AG04449 (cell line): ENCODE results near the gene LINC00237.

Experiments
- CTCF ChIA-PET: fragments of 350-600 bp; formaldehyde crosslinking; extraction: SDS; loops from one replicate; lab custom pipeline; 2021; ENCODE audit warnings: antibody characterized with exemption; lab: Yijun Ruan, JAX
- POLR2A ChIA-PET: fragments of 400-600, 350-600 bp; formaldehyde crosslinking; extraction: SDS; loops from one replicate; lab custom pipeline; 2020; ENCODE audit warnings: antibody characterized with exemption, inconsistent platforms; lab: Yijun Ruan, JAX
- DNase-seq: peaks from one replicate; pipeline ENCODE4 v3.0.0-alpha.2; 2010; ENCODE audit warnings: low read depth, low spot score
- H3K4me3 ChIP-seq: 2 replicates; pipeline ENCODE4 v1.5.1; 2011; ENCODE audit warnings: low read depth, mild to moderate bottlenecking, control low read depth, low read length
- CTCF ChIP-seq: IDR thresholded peaks from one replicate; pipeline ENCODE4 v1.5.1; 2011; ENCODE audit warnings: mild to moderate bottlenecking, moderate library complexity, low read length, control low read depth, inconsistent platforms; ENCODE audit not compliant: insufficient read depth; ENCODE audit errors: missing control alignments

LINC00237 gene

DNA sequence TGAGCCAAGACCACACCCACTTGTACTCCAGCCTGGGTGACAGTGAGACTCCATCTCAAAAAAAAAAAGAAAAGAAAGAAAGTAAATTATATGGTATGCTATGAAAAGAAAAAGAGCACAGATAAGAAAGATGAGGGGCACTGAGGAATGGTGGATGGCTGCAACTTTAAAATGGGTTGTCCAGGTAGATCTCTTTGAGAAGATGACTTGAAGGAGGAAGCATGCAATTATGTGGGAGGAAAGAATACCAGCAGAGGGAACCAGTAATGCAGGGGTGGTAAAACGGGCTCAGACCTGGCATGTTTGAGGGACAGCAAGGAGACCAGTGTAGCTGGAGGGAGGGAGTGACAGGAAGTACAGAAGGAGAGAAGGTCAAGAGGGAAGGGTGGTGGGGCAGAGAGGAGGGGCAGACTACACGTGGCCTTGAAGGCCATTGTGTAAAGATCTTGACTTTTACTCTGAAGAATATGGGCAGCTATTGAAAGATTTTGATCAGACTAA is 22.3 kb downstream of the LINC00237 start:
- no peak for TF ChIP-seq CTCF
- CTCF ChIA-PET: no interaction called here
- no peak overlapping the region for H3K4me3 ChIP-seq
- POLR2A ChIA-PET: no interaction called here
- DNase-seq: no peak

DNA sequence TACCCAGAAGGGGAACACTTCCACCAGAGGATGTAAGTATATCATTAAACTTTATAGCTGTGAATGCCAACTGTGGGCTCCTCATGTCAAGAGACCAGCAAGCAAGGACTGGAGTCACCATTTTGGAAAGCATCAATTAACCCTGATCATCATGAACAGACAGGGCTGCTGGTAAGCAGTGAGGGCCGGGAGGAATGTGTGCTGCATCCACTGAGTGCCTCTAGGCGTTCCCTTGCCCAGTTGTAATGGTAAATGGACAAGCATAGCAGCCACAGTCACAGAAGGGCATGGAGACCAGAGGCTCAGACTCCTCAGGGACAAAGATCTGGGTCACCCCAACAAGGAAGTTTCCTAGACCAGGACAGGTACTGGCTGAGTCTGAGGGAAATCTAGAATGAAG is 23.6 kb downstream of the LINC00237 start:
- CTCF ChIA-PET: no interaction called here
- POLR2A ChIA-PET: no interaction called here
- H3K4me3 ChIP-seq: no peak overlapping the region
- no peak for TF ChIP-seq CTCF
- no peak for DNase-seq

DNA sequence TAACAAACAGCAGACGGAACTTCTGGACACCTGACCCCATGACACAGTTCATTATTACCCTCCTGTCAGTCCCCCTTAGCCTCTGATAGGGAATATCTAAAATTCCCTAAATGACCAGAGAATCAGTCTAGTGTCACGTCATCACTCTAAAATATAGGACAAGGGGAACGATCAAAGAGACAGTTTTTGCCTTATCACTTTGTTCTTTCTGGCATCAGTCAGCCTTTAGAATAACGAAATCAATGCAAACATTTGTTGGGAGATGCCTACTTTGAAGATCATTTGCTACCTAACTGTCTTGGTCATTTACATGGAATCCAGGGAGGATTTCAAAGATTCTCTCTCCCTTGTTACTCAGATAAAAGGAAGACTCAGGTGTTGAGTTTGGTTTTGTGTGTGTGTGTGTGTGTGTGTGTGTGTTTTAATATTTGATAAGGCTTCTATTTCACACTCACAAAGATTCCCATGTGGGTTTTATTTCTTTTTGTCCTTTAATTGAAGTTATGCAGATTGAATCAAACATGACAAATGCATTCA is 28.3 kb downstream of the LINC00237 start:
- ChIA-PET CTCF (no interaction called here), POLR2A (no interaction called here)
- DNase-seq: no peak
- H3K4me3 ChIP-seq: no peak overlapping the region
- no peak for TF ChIP-seq CTCF

- ChIA-PET CTCF (no interaction called here), POLR2A (no interaction called here)
- no peak for TF ChIP-seq CTCF
- H3K4me3 ChIP-seq: no peak overlapping the region
- no peak for DNase-seq
Measured at GRCh38 chr20:21076073-21076472, 30.1 kb downstream of the LINC00237 start.

- H3K4me3 ChIP-seq: no peak overlapping the region
- no peak for DNase-seq
- ChIA-PET CTCF (no interaction called here), POLR2A (no interaction called here)
- TF ChIP-seq CTCF: no peak
Measured at GRCh38 chr20:21075471-21075870, 30.7 kb downstream of the LINC00237 start.

DNA sequence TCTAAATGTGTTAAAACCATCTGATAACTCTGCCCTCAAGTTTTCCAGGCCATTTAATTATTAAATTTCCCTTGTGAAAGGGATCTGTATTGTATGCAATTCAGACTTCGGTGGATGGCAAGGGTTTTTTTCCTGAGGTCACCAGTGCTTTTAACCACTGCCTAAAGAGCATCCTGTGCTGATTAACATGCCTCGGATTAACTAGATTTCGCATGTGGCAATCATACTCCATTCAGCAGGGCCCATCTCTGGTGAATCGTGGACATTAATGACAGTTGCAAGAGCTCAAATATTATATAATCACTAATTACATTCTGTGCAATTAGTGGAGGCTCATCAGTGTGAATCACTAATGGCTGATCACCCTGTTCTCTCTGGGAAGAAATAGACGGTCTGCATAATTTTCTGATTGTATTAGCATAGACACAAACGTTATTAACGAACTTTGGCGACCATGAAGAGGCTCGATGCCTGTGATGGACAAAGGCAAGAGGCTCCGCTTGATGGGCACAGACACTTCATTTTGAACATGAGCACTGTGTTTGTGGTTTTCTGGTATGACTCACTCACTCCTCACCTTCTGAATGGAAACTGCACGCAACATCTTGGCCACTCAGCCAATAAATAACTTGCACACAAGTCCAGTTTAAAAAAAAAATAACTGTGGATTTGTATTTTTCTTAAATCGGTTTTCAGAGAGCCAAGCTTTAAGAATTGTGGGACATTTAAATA is 31.4 kb downstream of the LINC00237 start:
- CTCF ChIA-PET: no interaction called here
- no peak for TF ChIP-seq CTCF
- POLR2A ChIA-PET: no interaction called here
- DNase-seq: no peak
- no peak overlapping the region for H3K4me3 ChIP-seq
